ENCODE data around the gene IL11RA.
A peak's percentile ranks its signal among the peaks of the same experiment; 100 is the strongest.

Gene IL11RA

GRCh38 chr9:34655394-34655793 is 3.4 kb downstream of the IL11RA start:
- no peak for DNase-seq

- no peak for DNase-seq
Observed at GRCh38 chr9:34656992-34657391, 5.0 kb downstream of the IL11RA start.

GRCh38 chr9:34658461-34658860 is 6.5 kb downstream of the IL11RA start:
- no peak for DNase-seq

DNA sequence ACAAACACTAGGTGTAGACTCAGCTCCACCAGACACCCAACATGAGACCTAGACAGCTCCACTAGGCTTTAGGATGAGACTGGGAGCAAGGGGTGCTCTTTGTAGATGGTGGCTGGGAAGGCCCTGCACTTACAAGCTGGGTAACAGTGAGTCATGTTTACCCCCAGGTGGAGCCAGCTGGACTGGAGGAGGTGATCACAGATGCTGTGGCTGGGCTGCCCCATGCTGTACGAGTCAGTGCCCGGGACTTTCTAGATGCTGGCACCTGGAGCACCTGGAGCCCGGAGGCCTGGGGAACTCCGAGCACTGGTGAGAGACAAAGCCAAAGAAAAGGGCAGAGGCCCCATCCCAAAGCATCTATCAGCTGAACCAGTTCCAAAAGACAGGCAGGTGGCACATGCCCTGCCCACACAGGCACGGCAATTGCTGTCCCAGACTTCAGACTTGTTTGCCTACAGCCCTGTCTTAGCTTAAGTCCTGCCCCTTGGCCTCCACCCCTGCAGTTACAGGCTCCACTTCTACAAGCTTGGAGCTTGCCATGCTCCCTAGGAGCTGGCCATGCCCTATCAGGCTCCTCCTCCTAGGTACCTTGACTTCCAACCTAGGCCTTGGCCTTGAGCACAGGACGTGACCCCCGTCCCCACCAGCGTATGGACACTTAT is 7.7 kb downstream of the IL11RA start:
- no peak for DNase-seq

DNA sequence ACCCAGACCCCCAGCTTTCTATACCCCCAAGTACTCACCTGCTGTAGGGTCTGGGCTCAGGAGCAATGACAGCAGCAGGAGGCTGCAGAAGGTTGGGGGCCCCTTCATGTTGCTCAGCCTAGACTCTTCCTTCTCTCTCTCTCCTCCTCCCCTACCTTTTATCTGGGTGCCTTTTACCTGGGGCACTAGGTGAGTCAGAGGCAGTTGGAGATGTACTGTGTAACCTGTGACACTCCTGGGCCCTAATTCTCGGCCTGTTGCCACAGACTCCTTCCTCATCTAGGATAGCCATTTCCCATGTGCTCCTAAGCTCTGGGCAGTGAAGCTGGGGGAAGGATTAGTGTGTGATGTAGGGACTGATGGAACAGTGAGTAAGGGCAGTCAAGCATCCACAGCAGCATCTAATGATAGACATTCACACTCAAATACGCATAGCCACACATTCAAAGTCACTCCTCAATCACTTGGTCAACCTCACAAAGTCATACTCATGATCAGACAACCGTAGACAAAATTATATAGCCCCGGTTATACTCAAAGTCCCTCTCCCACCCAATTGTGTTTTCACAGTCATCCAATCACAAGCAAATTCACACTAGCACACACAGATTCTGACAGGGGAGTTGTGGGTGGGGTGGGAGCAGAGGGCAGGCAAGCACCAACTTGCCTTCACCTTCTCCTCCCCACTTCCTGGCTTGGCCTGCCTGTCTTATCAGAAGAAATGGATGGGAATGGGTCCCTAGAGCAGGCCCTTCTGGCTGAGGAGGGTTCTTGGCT is 10.7 kb downstream of the IL11RA start, which contains the start of gene CCL27:
CCL27 (minus strand) TSS at position 132 of the 777 bp plus-strand sequence; CDS start at position 108, 24 bp downstream.
- DNase-seq: no peak

DNA sequence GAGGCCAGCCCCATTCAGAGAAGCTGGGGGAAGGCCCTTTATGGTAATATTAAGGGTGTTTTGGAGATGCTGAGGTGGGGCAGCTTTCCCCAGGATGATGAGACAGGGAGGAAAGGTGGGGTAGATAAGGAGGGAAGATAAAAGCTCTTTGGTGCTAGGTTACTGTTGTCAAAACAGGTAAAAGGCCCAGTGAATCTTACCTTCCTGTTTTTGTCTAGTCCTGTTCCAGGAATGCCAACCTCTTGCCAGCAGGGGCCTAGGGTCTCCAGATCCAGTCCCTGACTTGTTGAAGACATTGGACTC is 11.3 kb downstream of the IL11RA start:
- no peak for DNase-seq

GRCh38 chr9:34664281-34665066 is 12.5 kb downstream of the IL11RA start:
- peak; percentile 71 for DNase-seq

DNA sequence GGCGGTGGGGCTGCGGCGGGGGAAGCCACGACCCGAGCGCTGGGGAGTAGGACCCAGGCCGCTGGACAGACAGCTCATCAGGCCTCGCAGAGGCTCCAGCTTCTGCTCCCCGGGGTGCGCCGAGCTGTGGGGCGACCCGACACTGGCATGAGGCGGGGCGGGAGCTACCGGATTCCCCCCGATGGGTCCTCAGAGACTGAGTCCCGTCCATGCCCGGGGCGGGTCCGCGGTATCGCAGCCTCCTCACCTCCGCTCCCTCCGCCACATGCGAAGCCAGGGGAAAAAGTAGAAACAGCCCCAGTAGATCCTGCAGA is 13.0 kb downstream of the IL11RA start:
- DNase-seq: no peak

DNA sequence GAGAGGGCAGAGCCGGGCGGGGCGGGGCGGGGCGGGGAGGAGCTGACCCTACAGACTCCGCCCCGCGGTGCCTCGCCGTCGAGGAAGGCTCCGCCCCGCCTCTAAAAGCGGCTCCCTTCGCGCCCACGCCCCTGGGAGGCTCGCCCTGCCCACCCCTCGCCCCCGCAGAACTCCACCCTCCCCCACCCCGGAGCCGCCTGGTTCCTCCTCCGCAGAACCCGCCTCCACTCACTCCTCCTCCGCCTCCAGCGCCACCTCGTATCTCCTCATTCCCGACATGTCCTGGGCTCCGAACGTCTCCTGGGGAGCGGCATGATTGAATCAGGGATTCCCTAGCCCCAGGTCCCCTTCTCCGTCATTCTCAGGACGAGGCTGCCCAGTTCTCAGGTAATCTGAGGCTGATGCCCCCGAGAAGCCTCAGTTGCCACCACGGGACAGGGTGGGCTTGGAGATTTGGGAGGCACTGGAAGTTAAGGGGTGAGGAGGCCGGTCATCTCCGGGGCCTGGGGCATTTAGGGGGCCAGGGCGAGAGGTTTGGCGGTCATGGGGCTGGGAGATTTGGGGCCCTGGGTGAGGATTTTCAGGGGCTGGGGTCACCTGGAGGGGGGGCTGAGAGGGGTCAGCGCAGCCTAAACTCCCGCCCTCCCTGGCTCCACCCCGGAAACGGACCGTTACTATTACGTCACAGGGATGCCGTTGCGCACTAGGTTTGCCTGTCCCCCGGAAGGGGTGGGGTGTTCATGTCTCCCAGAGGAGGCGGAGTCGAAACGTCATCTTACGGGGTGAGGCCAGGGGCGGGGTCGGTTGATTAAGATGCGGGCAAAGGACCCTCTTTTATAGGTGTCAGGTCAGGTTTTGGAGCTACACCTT is 13.6 kb downstream of the IL11RA start:
- peak; percentile 96 for DNase-seq

- no peak for DNase-seq
Observed at GRCh38 chr9:34669809-34670562, 18.0 kb downstream of the IL11RA start.

DNA sequence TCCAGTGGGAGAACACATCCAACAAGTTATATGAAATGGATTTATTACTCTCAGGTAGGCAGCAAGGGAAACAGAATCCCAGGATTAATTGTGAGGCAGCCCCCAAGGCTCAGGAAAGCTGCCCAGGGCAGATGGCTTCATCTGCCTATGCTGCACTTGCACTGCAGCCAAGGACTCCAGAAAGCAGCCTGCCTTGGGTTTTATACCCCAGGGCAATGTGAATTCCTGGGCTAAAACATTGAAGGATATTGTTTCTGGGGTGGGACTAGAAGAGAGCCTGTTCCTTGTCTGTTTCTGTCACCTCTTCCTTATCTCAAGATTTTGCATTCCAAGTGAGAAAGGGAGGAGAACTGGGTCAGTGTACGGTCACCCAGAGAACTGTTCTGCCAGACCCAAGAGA is 19.3 kb downstream of the IL11RA start:
- DNase-seq: no peak

GRCh38 chr9:34674440-34674839 is 22.5 kb downstream of the IL11RA start:
- DNase-seq: no peak

GRCh38 chr9:34675048-34675714 is 23.2 kb downstream of the IL11RA start:
- peak; percentile 64 for DNase-seq

- DNase-seq: no peak
Observed at GRCh38 chr9:34675869-34676268, 23.9 kb downstream of the IL11RA start.

DNA sequence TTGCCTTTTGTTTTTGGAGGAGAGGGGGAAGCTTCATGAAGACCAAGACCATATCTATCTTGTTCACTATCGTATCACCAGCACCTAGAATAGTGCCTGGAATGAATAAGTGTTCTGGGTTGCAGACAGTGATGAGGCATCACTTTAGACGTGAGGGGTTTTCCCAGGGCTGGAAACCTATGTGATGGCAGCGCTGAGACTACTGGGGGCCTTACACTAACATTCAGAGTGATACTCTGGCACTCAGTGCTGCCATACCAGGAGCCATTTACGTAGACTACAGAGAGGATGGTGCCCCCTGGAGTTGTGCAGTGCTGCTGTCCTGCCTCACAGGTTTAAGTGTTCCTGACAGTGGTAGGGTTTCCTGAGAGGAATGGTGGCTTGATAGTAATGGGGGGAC is 32.2 kb downstream of the IL11RA start:
- no peak for DNase-seq

- no peak for DNase-seq
Observed at GRCh38 chr9:34684816-34685215, 32.8 kb downstream of the IL11RA start.

GRCh38 chr9:34685591-34685990 is 33.6 kb downstream of the IL11RA start:
- DNase-seq: no peak

GRCh38 chr9:34686231-34686630 is 34.2 kb downstream of the IL11RA start:
- DNase-seq: no peak

DNA sequence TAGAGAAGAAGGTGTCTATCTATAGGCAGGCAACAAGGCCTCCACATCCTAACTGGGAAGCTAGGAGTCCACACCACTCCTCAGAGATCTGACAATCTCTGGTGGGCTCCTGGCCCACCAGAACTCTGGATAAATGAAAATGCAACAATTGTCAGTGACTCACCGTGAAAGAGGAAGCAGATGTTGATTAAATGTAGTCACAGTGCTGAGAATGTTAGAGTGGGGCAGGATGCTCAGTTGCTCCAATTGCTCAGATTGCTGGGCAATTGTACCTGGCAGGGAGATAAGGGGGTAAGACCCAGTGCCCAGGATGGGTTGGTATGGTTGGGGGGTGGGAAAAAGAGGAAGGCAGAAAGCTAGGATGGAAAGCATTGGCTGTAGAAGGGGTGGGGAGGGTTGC is 34.7 kb downstream of the IL11RA start:
- DNase-seq: no peak

- no peak for DNase-seq
Observed at GRCh38 chr9:34687276-34688030, 35.5 kb downstream of the IL11RA start.

Data from right hindlimb (tissue), 1 donor.